NCI-H1092 treated with DMSO at 0.1 percent for 48 hours (cell line): ENCODE measurements around the gene GOLGA8R.
"Not testable (repeated sequence)": the region's sequence is repeated elsewhere in the genome, so short reads cannot be mapped to it uniquely, and the experiment has no call there.

Experiments used
- DNase-seq: peaks from one replicate; lab custom pipeline; 2025; lab: John Stamatoyannopoulos, UW

Gene GOLGA8R

GRCh38 chr15:30414160-30414559, at the start of gene GOLGA8R:
GOLGA8R (minus strand) TSS chr15:30414260; CDS start chr15:30414162, 98 bp downstream.
- DNase-seq = not testable (repeated sequence)

- DNase-seq = not testable (repeated sequence)
These were observed 49.8 kb upstream of the GOLGA8R start for GRCh38 chr15:30463849-30464248.

- not testable (repeated sequence) for DNase-seq
These were observed 48.1 kb upstream of the GOLGA8R start for GRCh38 chr15:30462176-30462575.

GRCh38 chr15:30452702-30453101, 38.6 kb upstream of the GOLGA8R start:
- DNase-seq = not testable (repeated sequence)

- not testable (repeated sequence) for DNase-seq
These were observed 24.3 kb upstream of the GOLGA8R start for GRCh38 chr15:30438348-30438747.

GRCh38 chr15:30435878-30436277, 21.8 kb upstream of the GOLGA8R start:
- not testable (repeated sequence) for DNase-seq

GRCh38 chr15:30420723-30421122, 6.7 kb upstream of the GOLGA8R start:
- not testable (repeated sequence) for DNase-seq

- DNase-seq = not testable (repeated sequence)
These were observed 6.4 kb downstream of the GOLGA8R start for GRCh38 chr15:30407636-30408035.

- not testable (repeated sequence) for DNase-seq
These were observed 15.1 kb downstream of the GOLGA8R start for GRCh38 chr15:30398988-30399387.

- DNase-seq = not testable (repeated sequence)
These were observed 20.4 kb downstream of the GOLGA8R start for GRCh38 chr15:30393664-30393991.

GRCh38 chr15:30392766-30393663, 21.0 kb downstream of the GOLGA8R start, which contains the start of gene CHRFAM7A:
CHRFAM7A (minus strand) TSS chr15:30393540; CDS start chr15:30383351, 10,189 bp downstream.
- not testable (repeated sequence) for DNase-seq

- not testable (repeated sequence) for DNase-seq
These were observed 27.7 kb downstream of the GOLGA8R start for GRCh38 chr15:30386318-30386887.

- not testable (repeated sequence) for DNase-seq
These were observed 37.0 kb downstream of the GOLGA8R start for GRCh38 chr15:30377082-30377413.

- DNase-seq = not testable (repeated sequence)
These were observed 37.5 kb downstream of the GOLGA8R start for GRCh38 chr15:30376375-30377081.

GRCh38 chr15:30375872-30376271, 38.2 kb downstream of the GOLGA8R start:
- not testable (repeated sequence) for DNase-seq

- not testable (repeated sequence) for DNase-seq
These were observed 39.2 kb downstream of the GOLGA8R start for GRCh38 chr15:30374862-30375261.

GRCh38 chr15:30368271-30368670, 45.8 kb downstream of the GOLGA8R start:
- not testable (repeated sequence) for DNase-seq

- DNase-seq = not testable (repeated sequence)
These were observed 46.8 kb downstream of the GOLGA8R start for GRCh38 chr15:30367246-30367645.

- DNase-seq = not testable (repeated sequence)
These were observed 52.7 kb downstream of the GOLGA8R start for GRCh38 chr15:30361404-30361803.

GRCh38 chr15:30360990-30361389, 53.1 kb downstream of the GOLGA8R start:
- not testable (repeated sequence) for DNase-seq

- not testable (repeated sequence) for DNase-seq
These were observed 59.0 kb downstream of the GOLGA8R start for GRCh38 chr15:30355043-30355442.
